Sciatic nerve (tissue), 2 donors: ENCODE data around the gene LRRC66. TPM values are rescaled to one million over a fixed set of nuclear protein-coding genes. Genes with fewer than 3 reads are reported as not detected.

Source experiments
- ATAC-seq: fragments of 200-7000 bp; cut with Tn5 transposase; one replicate; pipeline ENCODE4 v1.9.1; 2020; ENCODE audit warnings: mild to moderate bottlenecking, moderate library complexity
- DNase-seq: peaks from one replicate; pipeline ENCODE4 v3.0.0-alpha.2; 2020; ENCODE audit warnings: low spot score
- intact Hi-C: fragments of 100-400 bp; cut with DNase I; formaldehyde crosslinking; loops from one replicate; pipeline ENCODE4 v1.14.2; 2022
- total RNA-seq: library from RNA; stranded (reverse); fragmentation: NEBNext Ultra II Directional; extraction: Animal tissue kit (Norgen Biotek cat#: 25700); gene quantifications from one replicate; pipeline ENCODE4 v1.2.1, GENCODE V29; 2021
- donor health status: DM: no; HTN: no; CAD: no.
- donor health status: DM: no; HTN: no; CAD: no.

LRRC66 gene
- total RNA-seq, 1 donor from 2014 or later, result 1.7 TPM

DNA sequence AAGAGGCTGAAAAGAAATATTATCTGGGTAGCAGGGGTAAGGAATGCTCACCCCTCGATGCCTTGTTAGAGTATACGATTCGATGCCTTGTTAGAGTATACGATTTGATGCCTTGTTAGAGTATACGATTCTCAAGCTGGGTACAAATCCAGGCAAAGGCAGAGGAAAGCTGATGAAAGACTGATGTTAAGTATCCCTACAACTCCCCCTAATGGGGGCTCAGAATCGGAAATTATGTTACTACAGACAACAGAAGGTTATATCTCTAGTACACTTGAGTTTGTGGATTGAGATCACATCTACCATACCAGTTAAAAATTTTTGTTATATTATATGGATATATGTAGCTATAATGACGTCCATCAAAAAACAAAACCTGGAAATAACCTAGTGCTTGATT, 4.8 kb downstream of the LRRC66 start:
- peak; percentile 62 for ATAC-seq
- no peak for DNase-seq
- intact Hi-C loops, result no loop called here

GRCh38 chr4:52014903-52015302, 5.3 kb downstream of the LRRC66 start:
- DNase-seq (no peak), ATAC-seq (no peak)
- intact Hi-C loops, result no loop called here

- DNase-seq (no peak), ATAC-seq (no peak)
- intact Hi-C loops, result no loop called here
These were observed 7.5 kb downstream of the LRRC66 start for GRCh38 chr4:52012651-52013050.

DNA sequence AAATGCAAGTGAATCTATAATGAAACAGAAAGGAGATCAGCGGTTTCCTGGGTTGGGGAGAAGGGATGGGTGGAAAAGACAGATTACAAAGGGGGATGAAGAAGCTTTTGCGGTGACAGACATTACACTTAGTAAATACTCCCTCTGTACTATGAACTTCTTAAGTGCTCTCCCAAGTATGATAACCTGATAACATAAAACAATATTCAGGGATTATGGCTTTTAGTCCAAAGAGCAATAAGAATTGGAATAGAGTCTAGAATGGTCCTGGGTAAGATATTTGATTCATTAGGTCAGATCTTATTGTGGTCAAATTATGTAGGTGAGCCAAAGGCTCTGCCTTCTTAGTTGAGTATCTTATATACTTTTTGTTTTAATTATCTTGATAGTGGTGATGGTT, 9.2 kb downstream of the LRRC66 start:
- no peak for DNase-seq
- intact Hi-C loops, result no loop called here
- no peak for ATAC-seq

DNA sequence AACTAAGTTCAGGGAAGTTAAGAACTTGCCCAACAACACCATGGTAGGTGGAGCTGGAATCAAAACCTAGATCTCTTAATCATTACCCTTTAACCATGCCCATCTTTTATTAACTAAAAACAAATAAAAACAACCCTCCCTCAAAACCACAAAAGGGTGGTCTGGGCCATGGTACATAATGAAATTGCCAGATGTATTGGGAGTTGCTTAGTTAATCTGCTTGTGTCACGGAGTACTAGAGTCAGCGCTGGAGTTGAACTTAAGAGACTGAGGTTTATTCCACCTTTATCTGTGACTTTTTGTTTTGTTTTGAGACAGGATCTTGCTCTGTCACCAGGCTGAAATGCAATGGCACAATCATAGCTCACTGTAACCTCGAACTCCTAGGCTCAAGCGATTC, 13.3 kb downstream of the LRRC66 start:
- ATAC-seq (no peak), DNase-seq (no peak)
- intact Hi-C loops, result no loop called here

- intact Hi-C loops, result no loop called here
- DNase-seq (no peak), ATAC-seq (no peak)
These were observed 14.4 kb downstream of the LRRC66 start for GRCh38 chr4:52005604-52006273.

DNA sequence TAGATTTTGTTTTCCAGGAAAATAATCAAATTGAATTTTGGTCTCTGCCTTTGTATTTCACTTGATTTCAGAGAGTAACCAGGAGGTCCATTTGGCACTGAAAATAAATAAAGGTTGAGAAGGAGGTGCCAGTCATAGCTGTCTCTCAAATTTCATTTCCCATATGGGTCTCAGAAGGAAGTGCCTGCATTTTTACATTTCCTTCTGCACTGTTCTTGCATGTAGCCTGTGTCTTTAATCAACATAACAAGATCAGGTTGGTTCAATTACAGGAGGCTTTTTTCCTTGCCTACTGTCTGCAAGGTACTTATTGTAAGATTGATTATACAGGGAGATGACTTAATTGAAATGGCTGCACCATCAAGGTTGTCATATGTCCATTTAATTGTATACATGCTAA, 15.7 kb downstream of the LRRC66 start:
- no peak for ATAC-seq
- intact Hi-C loops, result no loop called here
- no peak for DNase-seq

DNA sequence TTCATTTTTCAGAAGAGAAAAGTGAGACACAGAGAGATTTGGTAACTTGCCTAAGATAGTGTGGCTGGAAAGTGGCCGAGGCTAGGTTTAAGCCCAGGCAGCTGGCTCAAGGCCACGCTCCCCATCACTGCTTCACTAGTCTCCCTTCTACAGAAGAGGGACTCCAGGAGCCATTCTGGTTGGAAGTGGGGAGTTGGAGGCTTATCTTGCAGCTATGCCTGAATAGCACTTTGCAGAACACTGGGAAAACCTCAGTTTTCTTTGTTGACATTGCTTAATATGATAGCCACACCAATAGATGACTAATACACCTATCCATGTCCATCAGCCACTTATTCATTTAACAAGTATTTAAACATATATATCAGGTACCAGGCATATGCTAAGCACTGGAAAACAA, 18.5 kb downstream of the LRRC66 start:
- DNase-seq (no peak), ATAC-seq (no peak)
- intact Hi-C loops, result no loop called here

GRCh38 chr4:51999250-51999649, 20.9 kb downstream of the LRRC66 start:
- intact Hi-C loops, result no loop called here
- ATAC-seq (no peak), DNase-seq (no peak)

- intact Hi-C loops, result no loop called here
- DNase-seq (no peak), ATAC-seq (no peak)
These were observed 21.3 kb downstream of the LRRC66 start for GRCh38 chr4:51998837-51999236.

- DNase-seq (no peak), ATAC-seq (no peak)
- intact Hi-C loops, result no loop called here
These were observed 22.5 kb downstream of the LRRC66 start for GRCh38 chr4:51997647-51998046.

DNA sequence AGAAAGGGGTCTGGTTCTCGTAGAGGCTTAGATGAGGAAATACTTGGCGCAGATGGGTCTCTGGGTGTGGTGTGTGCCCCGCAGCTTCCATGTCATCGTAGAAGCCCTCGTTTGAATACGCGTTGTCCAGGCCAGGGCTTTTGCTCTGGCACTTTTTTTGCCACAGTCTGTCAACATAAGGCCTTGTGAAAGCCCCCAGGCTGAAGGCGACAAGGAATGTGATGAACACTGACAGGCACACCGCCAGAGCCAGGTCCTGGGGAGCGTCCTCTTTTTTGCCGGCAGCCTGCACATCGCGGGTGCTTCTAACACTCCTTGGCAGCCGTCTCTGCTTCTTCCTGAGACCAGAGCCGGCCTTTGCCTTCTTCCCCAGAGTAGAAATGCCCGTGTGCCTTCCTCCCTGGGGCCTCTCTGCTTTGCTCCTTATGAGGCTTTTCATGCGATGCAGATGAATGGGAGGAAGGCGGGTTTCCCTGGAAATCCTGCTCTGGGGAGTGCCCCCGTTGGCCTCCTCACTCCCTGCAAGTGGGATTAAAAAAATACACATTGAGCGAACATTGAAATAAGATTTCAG, 24.4 kb downstream of the LRRC66 start:
- no peak for DNase-seq
- intact Hi-C loops, result no loop called here
- no peak for ATAC-seq

DNA sequence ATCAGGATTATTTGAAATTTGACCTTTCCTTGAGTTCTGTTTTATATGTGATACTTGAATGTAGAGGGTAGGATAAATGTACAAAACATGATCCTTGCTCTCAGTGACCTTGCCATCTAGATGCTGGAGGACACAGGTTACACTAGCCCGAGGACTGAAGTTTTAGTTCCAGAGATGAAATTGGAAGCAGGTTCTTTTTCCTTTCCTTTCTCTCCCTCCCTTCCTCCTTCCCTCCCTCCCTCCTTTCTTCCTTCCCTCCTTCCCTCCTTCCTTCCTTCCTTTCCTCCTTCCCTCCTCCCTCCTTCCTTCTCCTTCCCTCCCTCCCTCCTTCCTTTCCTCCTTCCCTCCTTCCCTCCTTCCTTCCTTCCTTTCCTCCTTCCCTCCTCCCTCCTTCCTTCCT, 54.3 kb downstream of the LRRC66 start:
- no peak for ATAC-seq
- no peak for DNase-seq
- intact Hi-C loops, result no loop called here

DNA sequence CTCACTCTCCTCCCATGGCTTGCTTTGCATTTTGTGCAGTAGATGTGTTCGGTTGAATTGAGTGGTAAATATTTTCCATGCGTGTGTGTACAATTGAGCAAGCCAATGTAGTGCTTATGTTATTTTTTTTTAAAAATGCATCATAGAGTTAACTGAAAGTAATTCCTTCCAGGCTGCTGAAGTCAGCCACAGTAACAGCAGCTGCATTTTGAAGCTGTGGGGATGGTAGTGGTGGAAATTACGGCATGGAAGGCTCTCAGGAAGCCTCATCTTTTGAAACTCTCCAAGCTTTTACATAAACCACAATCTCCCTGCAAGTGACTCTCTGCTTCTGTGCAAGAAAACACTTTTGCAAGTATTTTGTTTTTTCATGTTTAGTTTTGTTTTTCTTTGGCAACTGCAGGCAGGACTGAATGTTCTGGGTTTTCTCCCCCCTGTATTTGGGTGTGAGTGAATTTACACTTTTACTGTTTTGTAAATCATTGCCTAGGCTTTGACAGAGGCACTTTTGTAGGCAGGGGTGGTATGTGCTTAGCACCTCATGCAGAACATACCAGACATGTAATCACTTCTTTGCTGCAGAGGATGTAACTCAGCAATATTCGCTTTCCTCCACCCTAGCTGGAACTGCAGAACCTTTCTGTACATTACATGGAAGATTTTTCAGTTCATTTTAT, 56.2 kb downstream of the LRRC66 start:
- peak; percentile 65 for ATAC-seq
- no peak for DNase-seq
- intact Hi-C loops, result no loop called here

GRCh38 chr4:51960486-51960885, 59.7 kb downstream of the LRRC66 start:
- ATAC-seq, result no peak
- intact Hi-C loops, result no loop called here
- no peak for DNase-seq

GRCh38 chr4:51958199-51958968, 61.8 kb downstream of the LRRC66 start:
- intact Hi-C loops, result no loop called here
- ATAC-seq, result no peak
- no peak for DNase-seq
